Mucosa of stomach (tissue), 1 donor: ENCODE results near the gene ZNF28.
A peak's percentile ranks its signal among the peaks of the same experiment; 100 is the strongest.
"Not testable (repeated sequence)": the region's sequence is repeated elsewhere in the genome, so short reads cannot be mapped to it uniquely, and the experiment has no call there.

Experiments
- H3K27me3 ChIP-seq: one replicate; pipeline ENCODE4 v1.7.0; 2013; ENCODE audit warnings: mild to moderate bottlenecking, low read length; ENCODE audit not compliant: control insufficient read depth, insufficient read depth
- H3K36me3 ChIP-seq: one replicate; pipeline ENCODE4 v1.7.0; 2013; ENCODE audit warnings: low read length; ENCODE audit not compliant: control insufficient read depth, insufficient read depth
- H3K4me1 ChIP-seq: one replicate; pipeline ENCODE4 v1.7.0; 2013; ENCODE audit warnings: mild to moderate bottlenecking, low read length; ENCODE audit not compliant: control insufficient read depth, insufficient read depth
- H3K4me3 ChIP-seq: one replicate; pipeline ENCODE4 v1.7.0; 2013; ENCODE audit warnings: low read length
- H3K9ac ChIP-seq: one replicate; pipeline ENCODE4 v1.7.0; 2013; ENCODE audit warnings: mild to moderate bottlenecking, low read length, moderate library complexity
- H3K9me3 ChIP-seq: one replicate; pipeline ENCODE4 v1.7.0; 2013; ENCODE audit warnings: mild to moderate bottlenecking, low read length, moderate library complexity; ENCODE audit not compliant: control insufficient read depth
- donor health status: Pancreatic carcinoma.

ZNF28 gene

GRCh38 chr19:52820472-52821203 is 795 bp downstream of the ZNF28 start:
- H3K36me3 ChIP-seq, H3K4me1 ChIP-seq, H3K9me3 ChIP-seq, H3K27me3 ChIP-seq: not testable (repeated sequence)
- Histone ChIP-seq H3K9ac (peak overlapping the region; percentile 75), H3K4me3 (peak overlapping the region; percentile 84)

DNA sequence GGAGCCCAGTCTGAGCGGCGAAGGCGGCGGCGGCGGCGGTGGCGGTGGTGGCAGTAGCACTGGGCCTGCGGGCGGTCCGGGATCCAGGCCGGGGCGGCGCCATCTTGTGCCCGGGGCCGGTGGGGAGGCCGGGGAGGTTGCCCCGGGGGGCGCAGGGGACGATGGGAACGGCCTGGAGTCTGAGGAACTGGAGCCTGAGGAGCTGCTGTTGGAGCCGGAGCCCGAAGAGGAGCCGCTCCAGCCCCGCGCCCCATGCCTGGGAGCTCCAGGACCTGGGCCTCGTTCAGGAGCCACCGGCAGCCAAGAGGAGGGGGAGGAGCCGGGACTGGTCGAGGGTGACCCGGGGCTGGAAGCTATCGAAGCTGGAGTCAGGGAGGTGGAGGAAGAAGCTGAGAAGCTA is 11.6 kb downstream of the ZNF28 start:
- no peak overlapping the region for H3K9ac ChIP-seq
- H3K36me3 ChIP-seq: peaks cover 5% of the 10 kb centered on the region
- H3K27me3 ChIP-seq: no peaks in the 10 kb centered on the region
- H3K4me3 ChIP-seq: no peak overlapping the region
- no peaks in the 10 kb centered on the region for H3K9me3 ChIP-seq
- no peaks in the 10 kb centered on the region for H3K4me1 ChIP-seq

DNA sequence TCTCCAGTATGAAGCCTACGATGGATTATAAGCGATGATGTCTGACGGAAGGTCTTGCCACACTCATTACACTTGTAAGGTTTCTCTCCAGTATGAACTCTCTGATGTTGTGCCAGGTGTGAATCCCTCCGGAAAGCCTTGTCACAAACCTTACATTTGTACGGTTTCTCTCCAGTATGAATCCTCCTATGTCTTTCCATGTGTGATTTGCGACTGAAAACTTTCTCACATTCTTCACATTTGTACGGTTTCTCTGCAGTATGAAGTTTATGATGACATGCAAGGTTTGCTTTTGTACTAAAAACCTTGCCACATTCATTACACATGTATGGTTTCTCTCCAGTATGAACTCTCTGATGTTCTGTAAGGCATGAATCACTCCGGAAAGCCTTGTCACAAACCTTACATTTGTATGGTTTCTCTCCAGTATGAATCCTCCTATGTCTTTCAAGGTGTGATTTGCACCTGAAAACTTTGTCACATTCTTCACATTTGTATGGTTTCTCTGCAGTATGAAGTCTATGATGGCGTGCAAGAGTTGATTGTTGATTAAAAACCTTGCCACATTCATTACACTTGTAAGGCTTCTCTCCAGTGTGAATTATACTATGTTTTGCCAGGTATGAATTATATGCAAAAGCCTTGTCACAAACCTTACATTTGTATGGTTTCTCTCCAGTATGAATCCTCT is 21.3 kb downstream of the ZNF28 start:
- not testable (repeated sequence) for H3K4me1 ChIP-seq, H3K4me3 ChIP-seq, H3K36me3 ChIP-seq, H3K27me3 ChIP-seq, H3K9ac ChIP-seq
- peaks cover 16% of the 10 kb centered on the region for H3K9me3 ChIP-seq

DNA sequence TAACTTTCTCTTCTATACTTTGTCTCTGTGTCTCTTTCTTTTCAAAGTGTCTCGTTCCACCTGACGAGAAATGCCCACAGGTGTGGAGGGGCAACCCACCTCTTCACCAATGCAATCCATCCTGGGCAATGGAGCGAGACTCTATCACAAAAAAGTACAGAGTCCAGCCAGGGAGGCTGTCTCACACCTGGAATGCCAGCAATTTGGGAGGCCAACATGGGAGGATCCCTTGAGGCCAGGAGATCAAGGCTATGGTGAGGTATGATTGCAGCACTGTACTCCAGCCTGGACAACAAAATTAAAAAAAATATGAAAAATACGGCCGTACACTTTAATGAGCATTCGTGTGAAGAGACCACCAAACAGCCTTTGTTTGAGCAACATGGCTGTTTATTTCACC is 32.0 kb downstream of the ZNF28 start:
- Histone ChIP-seq H3K36me3 (no peaks in the 10 kb centered on the region), H3K4me3 (no peak overlapping the region), H3K4me1 (no peaks in the 10 kb centered on the region), H3K9me3 (no peaks in the 10 kb centered on the region), H3K27me3 (no peaks in the 10 kb centered on the region), H3K9ac (no peak overlapping the region)

- not testable (repeated sequence) for H3K36me3 ChIP-seq, H3K27me3 ChIP-seq, H3K9me3 ChIP-seq, H3K4me1 ChIP-seq
- Histone ChIP-seq H3K4me3 (peak within 1 kb of the TSS; percentile 89), H3K9ac (peak within 1 kb of the TSS; percentile 89)
Measured at GRCh38 chr19:52786464-52787354, 34.7 kb downstream of the ZNF28 start, which contains the start of gene ZNF600. Gene ZNF600, minus strand, starts transcription at chr19:52786791. Its CDS starts 7,903 bp downstream, at chr19:52778888.

- peak overlapping the region; percentile 89 for H3K9ac ChIP-seq
- no peaks in the 10 kb centered on the region for H3K36me3 ChIP-seq
- H3K9me3 ChIP-seq: no peaks in the 10 kb centered on the region
- peak overlapping the region; percentile 89 for H3K4me3 ChIP-seq
- no peaks in the 10 kb centered on the region for H3K4me1 ChIP-seq
- H3K27me3 ChIP-seq: no peaks in the 10 kb centered on the region
Measured at GRCh38 chr19:52786078-52786463, 35.4 kb downstream of the ZNF28 start.

DNA sequence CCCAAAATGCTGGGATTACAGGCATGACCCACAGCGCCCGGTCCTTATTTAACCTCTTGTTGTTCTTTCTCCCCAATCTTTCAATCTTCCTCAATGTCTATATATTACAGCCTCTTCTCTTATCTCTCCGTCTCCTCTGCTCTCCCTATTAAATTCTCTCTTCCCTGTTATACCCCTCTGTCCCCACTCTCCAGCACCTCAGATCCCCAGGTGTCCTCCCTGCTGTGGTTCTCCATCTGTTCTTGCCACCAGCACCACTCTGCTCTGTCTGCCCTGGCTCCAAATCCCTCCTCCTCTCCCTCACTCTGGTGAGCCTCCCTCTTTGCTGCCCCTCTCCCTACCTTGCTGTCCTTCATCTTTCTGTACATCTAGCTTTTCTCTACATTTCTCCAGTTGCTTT is 35.9 kb downstream of the ZNF28 start:
- Histone ChIP-seq H3K9me3 (no peaks in the 10 kb centered on the region), H3K9ac (no peak overlapping the region), H3K4me3 (peak overlapping the region; percentile 89), H3K4me1 (no peaks in the 10 kb centered on the region), H3K27me3 (no peaks in the 10 kb centered on the region), H3K36me3 (no peaks in the 10 kb centered on the region)

- not testable (repeated sequence) for H3K36me3 ChIP-seq, H3K9me3 ChIP-seq, H3K27me3 ChIP-seq, H3K9ac ChIP-seq, H3K4me1 ChIP-seq, H3K4me3 ChIP-seq
Measured at GRCh38 chr19:52782864-52783263, 38.6 kb downstream of the ZNF28 start.

GRCh38 chr19:52778811-52779210 is 42.6 kb downstream of the ZNF28 start:
- no peaks in the 10 kb centered on the region for H3K36me3 ChIP-seq
- no peak overlapping the region for H3K4me3 ChIP-seq
- H3K4me1 ChIP-seq: no peaks in the 10 kb centered on the region
- H3K9ac ChIP-seq: no peak overlapping the region
- H3K27me3 ChIP-seq: no peaks in the 10 kb centered on the region
- H3K9me3 ChIP-seq: no peaks in the 10 kb centered on the region

GRCh38 chr19:52756447-52756846 is 65.0 kb downstream of the ZNF28 start:
- not testable (repeated sequence) for H3K9ac ChIP-seq, H3K4me1 ChIP-seq, H3K9me3 ChIP-seq, H3K4me3 ChIP-seq, H3K36me3 ChIP-seq, H3K27me3 ChIP-seq

GRCh38 chr19:52749780-52750179 is 71.7 kb downstream of the ZNF28 start:
- Histone ChIP-seq H3K9me3 (no peaks in the 10 kb centered on the region), H3K4me3 (no peak overlapping the region), H3K4me1 (no peaks in the 10 kb centered on the region), H3K27me3 (no peaks in the 10 kb centered on the region), H3K9ac (no peak overlapping the region), H3K36me3 (no peaks in the 10 kb centered on the region)

GRCh38 chr19:52748336-52748950 is 73.0 kb downstream of the ZNF28 start:
- no peaks in the 10 kb centered on the region for H3K36me3 ChIP-seq
- H3K27me3 ChIP-seq: no peaks in the 10 kb centered on the region
- H3K9me3 ChIP-seq: no peaks in the 10 kb centered on the region
- H3K4me1 ChIP-seq: no peaks in the 10 kb centered on the region
- no peak overlapping the region for H3K9ac ChIP-seq
- no peak overlapping the region for H3K4me3 ChIP-seq
